Neural cell (in vitro differentiated cells): ENCODE measurements around the gene ARFIP2. TPM values are rescaled to one million over a fixed set of nuclear protein-coding genes. Genes with fewer than 3 reads are reported as not detected.

Experiments
- H2AFZ ChIP-seq: fragments of 200-600, 300-800 bp; sonication (generic), shearing (Covaris generic); 2 replicates; pipeline ENCODE4 v1.6.0; 2014; ENCODE audit warnings: low read depth, mild to moderate bottlenecking, antibody characterized with exemption, low read length, moderate library complexity
- H3F3A ChIP-seq: fragments of 200-600 bp; shearing (Covaris generic); 2 replicates; pipeline ENCODE4 v1.6.1; 2016; ENCODE audit warnings: mild to moderate bottlenecking, moderate library complexity, mixed read lengths, antibody characterized with exemption, low read length; ENCODE audit not compliant: insufficient read depth, poor library complexity, severe bottlenecking
- H3K27ac ChIP-seq: fragments of 200-600, 300-800 bp; sonication (generic), shearing (Covaris generic); 2 replicates; pipeline ENCODE4 v1.5.1; 2014; ENCODE audit warnings: mild to moderate bottlenecking, low read length, moderate library complexity
- H3K27me3 ChIP-seq: fragments of 300-800, 200-600 bp; sonication (generic), shearing (Covaris generic); 2 replicates; pipeline ENCODE4 v1.6.0; 2014; ENCODE audit warnings: mild to moderate bottlenecking, low read depth, low read length, moderate library complexity; ENCODE audit not compliant: insufficient read depth
- H3K36me3 ChIP-seq: fragments of 300-800, 200-600 bp; sonication (generic), shearing (Covaris generic); 2 replicates; pipeline ENCODE4 v1.5.1; 2014; ENCODE audit warnings: mild to moderate bottlenecking, antibody characterized with exemption, low read length, moderate library complexity; ENCODE audit not compliant: insufficient read depth
- H3K4me2 ChIP-seq: fragments of 300-800, 200-600 bp; sonication (generic), shearing (Covaris generic); 2 replicates; pipeline ENCODE4 v1.6.0; 2014; ENCODE audit warnings: mild to moderate bottlenecking, low read length
- H3K4me3 ChIP-seq: fragments of 300-800, 200-600 bp; sonication (generic), shearing (Covaris generic); 2 replicates; pipeline ENCODE4 v1.5.1; 2014; ENCODE audit warnings: mild to moderate bottlenecking, low read length, moderate library complexity
- H3K79me2 ChIP-seq: fragments of 200-600 bp; shearing (Covaris generic); replicated peaks from 2 replicates; pipeline ENCODE4 v1.6.0; 2014; ENCODE audit warnings: mild to moderate bottlenecking, low read length, moderate library complexity; ENCODE audit not compliant: insufficient read depth
- H3K9ac ChIP-seq: fragments of 300-800, 200-600 bp; sonication (generic), shearing (Covaris generic); 2 replicates; pipeline ENCODE4 v1.6.1; 2016; ENCODE audit warnings: mild to moderate bottlenecking, low read length, mixed read lengths
- H3K9me2 ChIP-seq: fragments of 200-600 bp; shearing (Covaris generic); 2 replicates; pipeline ENCODE4 v1.6.1; 2016; ENCODE audit warnings: mild to moderate bottlenecking, low read length, mixed read lengths; ENCODE audit not compliant: insufficient read depth
- H3K9me3 ChIP-seq: fragments of 200-600, 300-800 bp; sonication (generic), shearing (Covaris generic); 2 replicates; pipeline ENCODE4 v1.6.1; 2016; ENCODE audit warnings: mild to moderate bottlenecking, mixed run types, low read length, moderate library complexity, mixed read lengths
- H4K20me1 ChIP-seq: fragments of 200-600 bp; shearing (Covaris generic); 2 replicates; pipeline ENCODE4 v1.6.1; 2016; ENCODE audit warnings: mild to moderate bottlenecking, mixed run types; ENCODE audit not compliant: insufficient read depth
- EP300 ChIP-seq: fragments of 450-650 bp; conservative IDR thresholded peaks from 2 replicates; pipeline ENCODE4 v1.6.1; 2014; ENCODE audit warnings: antibody characterized with exemption, mild to moderate bottlenecking, moderate library complexity; ENCODE audit not compliant: poor library complexity, severe bottlenecking
- EZH2 ChIP-seq: fragments of 200-600, 300-800 bp; shearing (Covaris generic), sonication (generic); IDR thresholded peaks from 2 replicates; pipeline ENCODE4 v1.6.1; 2014; ENCODE audit warnings: antibody characterized with exemption, low read length, borderline replicate concordance, mild to moderate bottlenecking; ENCODE audit not compliant: insufficient read depth, poor library complexity, severe bottlenecking
- MXI1 ChIP-seq: fragments of 450-650 bp; conservative IDR thresholded peaks from 2 replicates; pipeline ENCODE4 v1.6.1; 2014; ENCODE audit warnings: antibody characterized with exemption, mild to moderate bottlenecking; ENCODE audit not compliant: poor library complexity, severe bottlenecking
- POLR2AphosphoS5 ChIP-seq: IDR thresholded peaks from 2 replicates; pipeline ENCODE4 v1.6.1; 2012
- RAD21 ChIP-seq: fragments of 450-650 bp; conservative IDR thresholded peaks from 2 replicates; pipeline ENCODE4 v1.6.1; 2014; ENCODE audit warnings: antibody characterized with exemption, mild to moderate bottlenecking, moderate library complexity
- SMC3 ChIP-seq: fragments of 450-650 bp; conservative IDR thresholded peaks from 2 replicates; pipeline ENCODE4 v1.6.1; 2014; ENCODE audit warnings: antibody characterized with exemption, mild to moderate bottlenecking, moderate library complexity; ENCODE audit not compliant: poor library complexity
- TAF1 ChIP-seq: IDR thresholded peaks from 2 replicates; pipeline ENCODE4 v1.6.1; 2012; ENCODE audit warnings: low read depth
- polyA plus RNA-seq: library from polyadenylated mRNA; depleted of rRNA; stranded (reverse); fragments of >200 nt; gene quantifications from 2 replicates; pipeline ENCODE4 v1.2.3, GENCODE V29; 2014
- TF ChIP-seq, protein P1 (sequence below): fragments of 450-650 bp; IDR thresholded peaks from 2 replicates; pipeline ENCODE4 v1.5.1; 2014; ENCODE audit warnings: antibody characterized with exemption, mild to moderate bottlenecking, moderate library complexity; ENCODE audit not compliant: poor library complexity, severe bottlenecking
- TF ChIP-seq, protein P2 (sequence below): IDR thresholded peaks from 2 replicates; pipeline ENCODE4 v1.6.1; 2012; ENCODE audit warnings: borderline replicate concordance

ARFIP2 gene
- polyA plus RNA-seq, 1 donor from 2014 or later, result 83.7 TPM

DNA sequence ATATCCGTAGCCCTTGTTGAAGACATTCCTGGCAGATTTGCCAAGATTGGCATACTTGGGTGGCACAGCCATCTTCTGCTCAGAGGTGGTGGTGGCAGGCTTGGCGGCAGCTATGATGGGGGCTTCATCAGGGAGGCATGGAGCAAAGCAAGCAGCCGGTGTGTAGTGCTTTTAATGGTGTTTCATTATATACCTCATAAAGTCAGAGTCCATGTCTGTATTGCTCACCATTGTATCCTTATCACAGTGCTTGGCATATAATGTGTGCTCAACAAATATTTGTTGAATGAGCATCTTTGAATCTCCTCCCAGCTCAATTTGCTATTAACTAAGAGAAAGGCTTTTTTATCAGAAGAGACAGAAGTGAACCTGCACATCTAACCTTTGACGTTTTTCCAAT lies 8.2 kb upstream of the ARFIP2 start:
- Histone ChIP-seq H3K9me2 (no peaks in the 10 kb centered on the region), H3K27me3 (no peaks in the 10 kb centered on the region), H3K36me3 (no peaks in the 10 kb centered on the region), H3K27ac (no peak overlapping the region), H3K4me2 (no peak overlapping the region), H2AFZ (no peak overlapping the region), H3K9ac (no peak overlapping the region), H3K79me2 (no peaks in the 10 kb centered on the region), H3K4me3 (no peak overlapping the region), H4K20me1 (no peaks in the 10 kb centered on the region), H3K9me3 (no peaks in the 10 kb centered on the region), H3F3A (no peaks in the 10 kb centered on the region)
- no peak for TF ChIP-seq TAF1
- no peak for TF ChIP-seq MXI1
- TF ChIP-seq, protein P1, sequence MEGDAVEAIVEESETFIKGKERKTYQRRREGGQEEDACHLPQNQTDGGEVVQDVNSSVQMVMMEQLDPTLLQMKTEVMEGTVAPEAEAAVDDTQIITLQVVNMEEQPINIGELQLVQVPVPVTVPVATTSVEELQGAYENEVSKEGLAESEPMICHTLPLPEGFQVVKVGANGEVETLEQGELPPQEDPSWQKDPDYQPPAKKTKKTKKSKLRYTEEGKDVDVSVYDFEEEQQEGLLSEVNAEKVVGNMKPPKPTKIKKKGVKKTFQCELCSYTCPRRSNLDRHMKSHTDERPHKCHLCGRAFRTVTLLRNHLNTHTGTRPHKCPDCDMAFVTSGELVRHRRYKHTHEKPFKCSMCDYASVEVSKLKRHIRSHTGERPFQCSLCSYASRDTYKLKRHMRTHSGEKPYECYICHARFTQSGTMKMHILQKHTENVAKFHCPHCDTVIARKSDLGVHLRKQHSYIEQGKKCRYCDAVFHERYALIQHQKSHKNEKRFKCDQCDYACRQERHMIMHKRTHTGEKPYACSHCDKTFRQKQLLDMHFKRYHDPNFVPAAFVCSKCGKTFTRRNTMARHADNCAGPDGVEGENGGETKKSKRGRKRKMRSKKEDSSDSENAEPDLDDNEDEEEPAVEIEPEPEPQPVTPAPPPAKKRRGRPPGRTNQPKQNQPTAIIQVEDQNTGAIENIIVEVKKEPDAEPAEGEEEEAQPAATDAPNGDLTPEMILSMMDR, result no peak
- no peak for TF ChIP-seq POLR2AphosphoS5
- TF ChIP-seq RAD21, result no peak
- no peak for TF ChIP-seq EZH2
- no peak for TF ChIP-seq SMC3
- TF ChIP-seq, protein P2, sequence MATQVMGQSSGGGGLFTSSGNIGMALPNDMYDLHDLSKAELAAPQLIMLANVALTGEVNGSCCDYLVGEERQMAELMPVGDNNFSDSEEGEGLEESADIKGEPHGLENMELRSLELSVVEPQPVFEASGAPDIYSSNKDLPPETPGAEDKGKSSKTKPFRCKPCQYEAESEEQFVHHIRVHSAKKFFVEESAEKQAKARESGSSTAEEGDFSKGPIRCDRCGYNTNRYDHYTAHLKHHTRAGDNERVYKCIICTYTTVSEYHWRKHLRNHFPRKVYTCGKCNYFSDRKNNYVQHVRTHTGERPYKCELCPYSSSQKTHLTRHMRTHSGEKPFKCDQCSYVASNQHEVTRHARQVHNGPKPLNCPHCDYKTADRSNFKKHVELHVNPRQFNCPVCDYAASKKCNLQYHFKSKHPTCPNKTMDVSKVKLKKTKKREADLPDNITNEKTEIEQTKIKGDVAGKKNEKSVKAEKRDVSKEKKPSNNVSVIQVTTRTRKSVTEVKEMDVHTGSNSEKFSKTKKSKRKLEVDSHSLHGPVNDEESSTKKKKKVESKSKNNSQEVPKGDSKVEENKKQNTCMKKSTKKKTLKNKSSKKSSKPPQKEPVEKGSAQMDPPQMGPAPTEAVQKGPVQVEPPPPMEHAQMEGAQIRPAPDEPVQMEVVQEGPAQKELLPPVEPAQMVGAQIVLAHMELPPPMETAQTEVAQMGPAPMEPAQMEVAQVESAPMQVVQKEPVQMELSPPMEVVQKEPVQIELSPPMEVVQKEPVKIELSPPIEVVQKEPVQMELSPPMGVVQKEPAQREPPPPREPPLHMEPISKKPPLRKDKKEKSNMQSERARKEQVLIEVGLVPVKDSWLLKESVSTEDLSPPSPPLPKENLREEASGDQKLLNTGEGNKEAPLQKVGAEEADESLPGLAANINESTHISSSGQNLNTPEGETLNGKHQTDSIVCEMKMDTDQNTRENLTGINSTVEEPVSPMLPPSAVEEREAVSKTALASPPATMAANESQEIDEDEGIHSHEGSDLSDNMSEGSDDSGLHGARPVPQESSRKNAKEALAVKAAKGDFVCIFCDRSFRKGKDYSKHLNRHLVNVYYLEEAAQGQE, result no peak
- no peak for TF ChIP-seq EP300

DNA sequence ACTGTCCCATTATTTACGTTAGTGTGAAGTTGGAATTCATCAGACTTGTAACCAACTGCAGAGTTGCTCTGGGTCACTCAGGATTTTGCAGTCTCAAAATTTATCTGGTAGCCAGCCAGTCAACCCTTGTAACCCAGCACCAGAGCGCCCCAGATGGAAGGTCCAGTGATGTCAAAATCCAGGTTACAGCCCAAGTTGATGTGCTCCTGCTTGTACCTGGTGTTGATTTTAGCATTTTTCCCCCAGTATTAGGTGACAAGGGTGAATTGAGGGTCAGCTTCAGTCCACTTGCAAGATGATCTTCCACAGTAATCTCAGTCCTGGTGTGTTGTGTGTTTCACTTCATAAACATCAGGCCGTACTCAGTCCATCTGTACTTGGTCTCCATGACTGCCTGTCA lies 7.7 kb upstream of the ARFIP2 start:
- no peaks in the 10 kb centered on the region for H3F3A ChIP-seq
- H2AFZ ChIP-seq, result no peak overlapping the region
- H4K20me1 ChIP-seq, result no peaks in the 10 kb centered on the region
- no peak overlapping the region for H3K27ac ChIP-seq
- H3K4me2 ChIP-seq, result no peak overlapping the region
- no peaks in the 10 kb centered on the region for H3K9me2 ChIP-seq
- no peak overlapping the region for H3K9ac ChIP-seq
- H3K9me3 ChIP-seq, result no peaks in the 10 kb centered on the region
- no peak overlapping the region for H3K4me3 ChIP-seq
- H3K36me3 ChIP-seq, result no peaks in the 10 kb centered on the region
- no peaks in the 10 kb centered on the region for H3K79me2 ChIP-seq
- H3K27me3 ChIP-seq, result no peaks in the 10 kb centered on the region
- TF ChIP-seq TAF1 (no peak), SMC3 (no peak), EP300 (no peak), POLR2AphosphoS5 (no peak), EZH2 (no peak), RAD21 (no peak), MXI1 (no peak)
- TF ChIP-seq, protein P1, result no peak
- TF ChIP-seq, protein P2, result no peak
